Neural cell (in vitro differentiated cells): Measurements from ENCODE around the gene DOK6.

Source experiments
- CTCF ChIP-seq: fragments of 450-650 bp; IDR thresholded peaks from 2 replicates; pipeline ENCODE4 v1.5.1; 2014; ENCODE audit warnings: antibody characterized with exemption, mild to moderate bottlenecking, moderate library complexity; ENCODE audit not compliant: poor library complexity, severe bottlenecking
- EP300 ChIP-seq: fragments of 450-650 bp; conservative IDR thresholded peaks from 2 replicates; pipeline ENCODE4 v1.6.1; 2014; ENCODE audit warnings: antibody characterized with exemption, mild to moderate bottlenecking, moderate library complexity; ENCODE audit not compliant: poor library complexity, severe bottlenecking
- EZH2 ChIP-seq: fragments of 200-600, 300-800 bp; shearing (Covaris generic), sonication (generic); IDR thresholded peaks from 2 replicates; pipeline ENCODE4 v1.6.1; 2014; ENCODE audit warnings: antibody characterized with exemption, low read length, borderline replicate concordance, mild to moderate bottlenecking; ENCODE audit not compliant: insufficient read depth, poor library complexity, severe bottlenecking
- MXI1 ChIP-seq: fragments of 450-650 bp; conservative IDR thresholded peaks from 2 replicates; pipeline ENCODE4 v1.6.1; 2014; ENCODE audit warnings: antibody characterized with exemption, mild to moderate bottlenecking; ENCODE audit not compliant: poor library complexity, severe bottlenecking
- POLR2AphosphoS5 ChIP-seq: IDR thresholded peaks from 2 replicates; pipeline ENCODE4 v1.6.1; 2012
- RAD21 ChIP-seq: fragments of 450-650 bp; conservative IDR thresholded peaks from 2 replicates; pipeline ENCODE4 v1.6.1; 2014; ENCODE audit warnings: antibody characterized with exemption, mild to moderate bottlenecking, moderate library complexity
- REST ChIP-seq: IDR thresholded peaks from 2 replicates; pipeline ENCODE4 v1.6.1; 2012; ENCODE audit warnings: borderline replicate concordance
- TAF1 ChIP-seq: IDR thresholded peaks from 2 replicates; pipeline ENCODE4 v1.6.1; 2012; ENCODE audit warnings: low read depth

- TF ChIP-seq POLR2AphosphoS5 (no peak), RAD21 (no peak), CTCF (no peak), REST (no peak), EP300 (no peak), EZH2 (no peak), MXI1 (no peak), TAF1 (no peak)
Measured at GRCh38 chr18:69651243-69651642, 250.6 kb downstream of the DOK6 start.
